Naive thymus-derived CD4-positive, alpha-beta T cell (primary cell): ENCODE data around the gene MARCHF11. TPM values are rescaled to one million over a fixed set of nuclear protein-coding genes. Genes with fewer than 3 reads are reported as not detected.
A peak's percentile ranks its signal among the peaks of the same experiment; 100 is the strongest.

ENCODE experiments used
- ATAC-seq: fragments of 150-1000 bp; cut with Tn5 transposase; 2 replicates; pipeline ENCODE4 v1.10.0; 2021; ENCODE audit warnings: mild to moderate bottlenecking, moderate library complexity
- CTCF ChIA-PET: fragments of 350-600 bp; sonication (Branson Sonifier 250); formaldehyde crosslinking; loops from one replicate; lab custom pipeline; 2021; ENCODE audit warnings: antibody characterized with exemption; lab: Charles Lee
- POLR2A ChIA-PET: fragments of 350-600 bp; sonication (Branson Sonifier 250); formaldehyde crosslinking; loops from one replicate; lab custom pipeline; 2021; ENCODE audit warnings: antibody characterized with exemption, inconsistent platforms; lab: Charles Lee
- DNase-seq, 9 donors: peaks; one replicate each; pipeline versions ENCODE4 v3.0.0 to v3.0.0-alpha.2; 2020 to 2022; ENCODE audit warnings: mixed read lengths in 1 of 9
- H3K27ac ChIP-seq: one replicate; pipeline ENCODE4 v1.7.0; 2013; ENCODE audit warnings: mild to moderate bottlenecking, low read depth, low read length, moderate library complexity
- H3K27me3 ChIP-seq, 2 donors: one replicate each; pipeline ENCODE4 v1.7.0; 2013; ENCODE audit warnings: low read length in 2 of 2, mild to moderate bottlenecking in 2 of 2, moderate library complexity in 2 of 2; ENCODE audit not compliant: control insufficient read depth in 2 of 2, insufficient read depth in 2 of 2
- H3K36me3 ChIP-seq, 3 experiments: 1 replicate in 2 of 3; 2 replicates in 1 of 3; pipeline ENCODE4 v1.7.0; 2013; ENCODE audit warnings: low read length in 3 of 3, mild to moderate bottlenecking in 3 of 3, moderate library complexity in 1 of 3; ENCODE audit not compliant: insufficient read depth in 3 of 3, control insufficient read depth in 2 of 3
- H3K4me1 ChIP-seq, 2 donors: one replicate each; pipeline ENCODE4 v1.7.0; 2013; ENCODE audit warnings: low read length in 2 of 2, mild to moderate bottlenecking in 2 of 2, moderate library complexity in 1 of 2; ENCODE audit not compliant: control insufficient read depth in 2 of 2, insufficient read depth in 2 of 2
- H3K4me3 ChIP-seq: 2 replicates; pipeline ENCODE4 v1.7.0; 2013; ENCODE audit warnings: mild to moderate bottlenecking, low read length
- H3K9me3 ChIP-seq, 3 experiments: 1 replicate in 2 of 3; 2 replicates in 1 of 3; pipeline ENCODE4 v1.7.0; 2013; ENCODE audit warnings: low read length in 3 of 3; ENCODE audit not compliant: control insufficient read depth in 2 of 3
- H3K27ac Mint-ChIP-seq, 9 donors: one replicate each; pipeline ENCODE4 v1.8.0; 2020 to 2022; ENCODE audit warnings: mixed read lengths in 9 of 9, mild to moderate bottlenecking in 8 of 9, moderate library complexity in 5 of 9, inconsistent platforms in 2 of 9
- H3K27me3 Mint-ChIP-seq, 5 donors: one replicate each; pipeline ENCODE4 v1.8.0; 2021 to 2022; ENCODE audit warnings: mixed read lengths in 5 of 5, mild to moderate bottlenecking in 1 of 5
- H3K36me3 Mint-ChIP-seq, 5 donors: one replicate each; pipeline ENCODE4 v1.8.0; 2020 to 2022; ENCODE audit warnings: mixed read lengths in 5 of 5, mild to moderate bottlenecking in 3 of 5, inconsistent platforms in 1 of 5
- H3K4me1 Mint-ChIP-seq, 7 donors: one replicate each; pipeline ENCODE4 v1.8.0; 2020 to 2022; ENCODE audit warnings: mixed read lengths in 7 of 7, mild to moderate bottlenecking in 3 of 7, inconsistent platforms in 1 of 7
- H3K4me3 Mint-ChIP-seq, 10 donors: one replicate each; pipeline ENCODE4 v1.8.0; 2020 to 2022; ENCODE audit warnings: mild to moderate bottlenecking in 10 of 10, mixed read lengths in 10 of 10, moderate library complexity in 6 of 10, inconsistent platforms in 2 of 10
- H3K9me3 Mint-ChIP-seq, 11 donors: one replicate each; pipeline ENCODE4 v1.8.0; 2020 to 2022; ENCODE audit warnings: mixed read lengths in 11 of 11, mild to moderate bottlenecking in 4 of 11, inconsistent platforms in 1 of 11, moderate library complexity in 1 of 11
- intact Hi-C, 2 donors: fragments of 100-400 bp; cut with micrococcal nuclease; formaldehyde crosslinking; loops; one replicate each; pipeline ENCODE4 v1.15.1; 2023
- polyA plus RNA-seq, 2 donors: library from polyadenylated mRNA; unstranded; fragments of 300-500 nt; fragmentation: Illumina TruSeq; gene quantifications; one replicate each; pipeline ENCODE4 v1.2.3, GENCODE V29; 2021
- total RNA-seq, 6 experiments: library from RNA in 5 of 6; stranded (reverse) in 5 of 6; gene quantifications; 1 replicate in 5 of 6; 2 replicates in 1 of 6; pipeline ENCODE4 v1.2.3 and lab custom pipeline; 2021 to 2026

MARCHF11 gene
- total and polyA plus RNA-seq, 7 experiments from 2014 or later, result not detected

DNA sequence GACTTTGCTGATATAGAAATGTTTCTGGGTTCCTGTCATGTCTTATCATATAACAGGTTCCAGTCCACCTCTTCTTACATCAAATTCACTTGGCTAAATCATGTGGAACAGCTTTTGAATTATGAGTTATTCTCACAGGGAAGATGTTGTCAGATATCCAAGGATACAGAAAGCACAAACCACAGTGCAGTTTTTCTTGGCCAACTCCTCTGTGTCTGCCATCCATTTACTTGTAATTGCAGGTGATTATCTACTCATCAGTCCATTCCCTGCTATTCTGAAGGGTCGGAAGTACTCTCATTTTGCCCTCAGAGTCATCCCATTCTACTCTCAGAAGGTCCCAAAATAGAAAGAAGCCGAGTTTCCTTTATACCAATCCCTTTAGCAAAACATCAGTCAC is 10.0 kb downstream of the MARCHF11 start:
- Mint-ChIP-seq H3K36me3 (no peaks in the 10 kb centered on the region), H3K4me3 (no peak overlapping the region), H3K27ac (no peak overlapping the region), H3K9me3 (peaks cover 0 to 13% (median 1%) of the 10 kb centered on the region in 11 donors), H3K4me1 (no peaks in the 10 kb centered on the region), H3K27me3 (peaks cover 0 to 41% (median 22%) of the 10 kb centered on the region in 5 donors)
- intact Hi-C loops, result loop anchor here in 1 of 2 donors (10.0 kb wide), 1 partner anchor 1025 kb away; no protein-coding TSS in a partner anchor
- H3K4me3 ChIP-seq, result no peak overlapping the region
- H3K4me1 ChIP-seq, result no peaks in the 10 kb centered on the region
- ChIA-PET POLR2A (no interaction called here), CTCF (no interaction called here)
- no peak overlapping the region for H3K27ac ChIP-seq
- no peaks in the 10 kb centered on the region for H3K27me3 ChIP-seq
- H3K9me3 ChIP-seq, result no peaks in the 10 kb centered on the region
- DNase-seq (no peak), ATAC-seq (no peak)
- H3K36me3 ChIP-seq, result no peaks in the 10 kb centered on the region

DNA sequence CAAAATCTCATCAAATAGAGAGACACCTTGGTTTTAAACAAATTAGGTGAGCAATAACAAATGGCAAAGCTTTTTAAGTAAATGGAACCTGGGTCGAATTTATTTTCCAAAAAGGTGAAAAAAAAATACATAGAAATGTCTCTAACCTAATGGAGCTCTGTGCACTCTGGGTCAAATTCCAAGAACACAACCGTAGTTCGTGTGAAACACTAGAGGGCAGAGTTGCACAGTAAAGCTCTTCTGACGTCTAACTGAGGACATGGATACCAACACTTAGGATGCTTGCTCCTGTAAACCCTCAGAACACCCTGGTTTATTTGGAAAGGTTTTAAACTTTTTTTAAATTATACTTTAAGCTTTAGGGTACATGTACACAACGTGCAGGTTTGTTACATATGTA is 18.9 kb downstream of the MARCHF11 start:
- peaks cover 0 to 1% (median 0%) of the 10 kb centered on the region in 11 donors for H3K9me3 Mint-ChIP-seq
- H3K4me3 ChIP-seq, result no peak overlapping the region
- no peaks in the 10 kb centered on the region for H3K27me3 ChIP-seq
- DNase-seq, result peak in 4 of 9 donors; percentile 2 to 11 (median 3)
- CTCF ChIA-PET, result interaction anchor here (0.6 to 1.6 kb wide), 6 partner anchors 295 to 506 kb away, joined by 3 to 9 read pairs (median 3); no protein-coding TSS in a partner anchor
- POLR2A ChIA-PET, result no interaction called here
- H3K4me1 Mint-ChIP-seq, result no peaks in the 10 kb centered on the region
- intact Hi-C loops, result loop anchor here (1.0 to 10.0 kb wide), 2 partner anchors 296 to 1034 kb away; no protein-coding TSS in a partner anchor
- no peak overlapping the region for H3K27ac ChIP-seq
- H3K36me3 Mint-ChIP-seq, result no peaks in the 10 kb centered on the region
- no peaks in the 10 kb centered on the region for H3K9me3 ChIP-seq
- ATAC-seq, result no peak
- no peak overlapping the region for H3K27ac Mint-ChIP-seq
- H3K36me3 ChIP-seq, result no peaks in the 10 kb centered on the region
- H3K4me1 ChIP-seq, result no peaks in the 10 kb centered on the region
- peaks cover 0 to 13% (median 6%) of the 10 kb centered on the region in 5 donors for H3K27me3 Mint-ChIP-seq
- no peak overlapping the region for H3K4me3 Mint-ChIP-seq

DNA sequence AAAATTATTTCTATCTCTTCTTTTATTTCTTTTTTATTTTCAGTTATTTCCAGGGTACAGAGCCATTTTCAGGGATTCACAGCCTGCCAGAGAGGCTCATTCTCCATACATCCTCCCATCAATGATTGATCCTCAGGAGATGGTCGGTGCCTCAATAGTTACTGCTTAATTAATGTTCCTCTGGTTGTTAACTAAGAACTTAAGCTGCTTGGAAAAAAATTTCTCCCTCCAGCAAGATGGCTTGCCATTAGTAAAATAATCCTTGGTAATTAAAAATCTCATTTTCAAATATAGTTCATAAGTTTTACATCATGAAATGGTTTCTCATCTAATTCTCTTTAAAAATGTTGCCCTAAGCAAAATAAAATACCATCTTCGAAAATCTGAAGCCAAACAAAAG is 20.0 kb downstream of the MARCHF11 start:
- Mint-ChIP-seq H3K4me1 (no peaks in the 10 kb centered on the region), H3K9me3 (peaks cover 0 to 1% (median 0%) of the 10 kb centered on the region in 11 donors), H3K27ac (no peak overlapping the region), H3K4me3 (no peak overlapping the region), H3K36me3 (no peaks in the 10 kb centered on the region), H3K27me3 (peaks cover 0 to 5% (median 0%) of the 10 kb centered on the region in 5 donors)
- POLR2A ChIA-PET, result no interaction called here
- Histone ChIP-seq H3K27me3 (no peaks in the 10 kb centered on the region), H3K9me3 (no peaks in the 10 kb centered on the region), H3K27ac (no peak overlapping the region), H3K4me3 (no peak overlapping the region), H3K4me1 (no peaks in the 10 kb centered on the region), H3K36me3 (no peaks in the 10 kb centered on the region)
- ATAC-seq (no peak), DNase-seq (no peak)
- CTCF ChIA-PET, result no interaction called here
- intact Hi-C loops, result loop anchor here (1.0 to 10.0 kb wide), 2 partner anchors 297 to 1035 kb away; no protein-coding TSS in a partner anchor

DNA sequence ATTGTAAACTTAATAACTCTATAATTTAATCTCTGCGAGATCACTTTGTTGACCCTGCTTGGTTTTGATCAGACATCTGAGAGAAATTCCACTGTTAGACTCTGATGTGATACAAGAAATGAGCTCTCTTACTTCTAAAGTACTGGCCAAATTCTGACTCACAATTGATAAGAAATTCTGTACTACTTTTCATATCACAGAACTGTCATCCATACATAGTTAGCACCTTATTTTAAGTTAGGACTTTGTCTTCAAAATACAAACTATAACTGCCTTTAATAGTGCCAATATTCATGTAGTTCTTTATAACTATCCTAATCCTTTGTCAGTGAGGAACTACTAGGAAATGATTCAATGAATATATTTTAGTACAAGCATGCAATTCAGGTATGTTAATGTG is 23.4 kb downstream of the MARCHF11 start:
- DNase-seq, result no peak
- H3K27me3 ChIP-seq, result no peaks in the 10 kb centered on the region
- peaks cover 0 to 7% (median 3%) of the 10 kb centered on the region in 5 donors for H3K27me3 Mint-ChIP-seq
- no peak overlapping the region for H3K27ac ChIP-seq
- ATAC-seq, result no peak
- H3K36me3 Mint-ChIP-seq, result no peaks in the 10 kb centered on the region
- H3K9me3 Mint-ChIP-seq, result peaks cover 0 to 4% (median 0%) of the 10 kb centered on the region in 11 donors
- H3K4me1 Mint-ChIP-seq, result no peaks in the 10 kb centered on the region
- H3K27ac Mint-ChIP-seq, result no peak overlapping the region
- no peak overlapping the region for H3K4me3 Mint-ChIP-seq
- intact Hi-C loops, result no loop called here
- CTCF ChIA-PET, result no interaction called here
- H3K4me1 ChIP-seq, result no peaks in the 10 kb centered on the region
- H3K36me3 ChIP-seq, result no peaks in the 10 kb centered on the region
- no peak overlapping the region for H3K4me3 ChIP-seq
- POLR2A ChIA-PET, result no interaction called here
- no peaks in the 10 kb centered on the region for H3K9me3 ChIP-seq

DNA sequence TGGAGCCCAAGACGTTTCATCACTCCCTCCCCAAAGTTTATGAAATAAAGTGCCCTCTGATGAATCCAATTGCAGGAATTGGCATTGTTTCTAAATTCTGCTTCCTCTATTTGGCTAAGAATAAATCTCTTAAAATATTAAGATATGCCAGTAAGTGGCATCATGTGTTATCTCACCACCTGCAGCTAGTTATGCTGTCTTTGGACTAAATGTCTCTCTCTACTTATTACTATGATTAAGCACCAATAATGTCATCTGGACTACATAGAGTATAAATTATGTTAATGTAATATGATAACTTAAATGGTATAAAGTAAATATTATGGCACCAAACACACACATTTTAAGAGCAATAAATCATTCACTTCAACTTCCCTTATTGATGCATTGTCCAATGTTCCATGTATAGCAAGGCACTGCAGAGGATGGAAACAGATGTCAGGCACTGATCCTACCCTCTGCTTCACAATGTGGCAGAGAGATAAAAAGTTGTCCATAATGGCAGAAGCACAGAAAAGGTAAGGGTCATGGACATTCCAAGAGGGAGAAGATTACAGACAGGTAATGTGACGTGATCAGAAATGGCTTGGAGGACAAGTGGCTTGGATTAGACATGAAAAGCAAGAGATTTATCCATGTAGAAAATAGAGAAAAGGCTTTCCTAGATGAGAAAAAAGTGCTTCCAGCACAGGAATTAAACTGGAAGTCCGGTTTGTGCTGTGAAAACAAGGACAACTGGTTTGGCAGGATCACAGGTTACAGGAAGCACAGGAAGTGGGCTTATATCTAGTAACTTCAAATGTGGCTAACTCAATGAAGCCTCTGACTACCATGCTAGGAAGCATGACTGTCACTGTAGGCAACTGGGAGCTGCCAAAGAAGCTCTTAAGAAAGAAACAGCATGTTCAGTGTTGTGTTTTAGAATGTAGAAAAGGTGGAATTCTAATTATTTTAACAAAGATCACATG is 26.7 kb downstream of the MARCHF11 start:
- Histone ChIP-seq H3K4me3 (no peak overlapping the region), H3K27ac (no peak overlapping the region), H3K27me3 (no peaks in the 10 kb centered on the region), H3K9me3 (no peaks in the 10 kb centered on the region), H3K36me3 (no peaks in the 10 kb centered on the region), H3K4me1 (no peaks in the 10 kb centered on the region)
- DNase-seq (no peak), ATAC-seq (no peak)
- ChIA-PET CTCF (no interaction called here), POLR2A (no interaction called here)
- H3K27me3 Mint-ChIP-seq, result peaks cover 0 to 19% (median 3%) of the 10 kb centered on the region in 5 donors
- no peaks in the 10 kb centered on the region for H3K4me1 Mint-ChIP-seq
- H3K36me3 Mint-ChIP-seq, result no peaks in the 10 kb centered on the region
- no peak overlapping the region for H3K4me3 Mint-ChIP-seq
- peaks cover 0 to 10% (median 0%) of the 10 kb centered on the region in 11 donors for H3K9me3 Mint-ChIP-seq
- intact Hi-C loops, result no loop called here
- no peak overlapping the region for H3K27ac Mint-ChIP-seq

DNA sequence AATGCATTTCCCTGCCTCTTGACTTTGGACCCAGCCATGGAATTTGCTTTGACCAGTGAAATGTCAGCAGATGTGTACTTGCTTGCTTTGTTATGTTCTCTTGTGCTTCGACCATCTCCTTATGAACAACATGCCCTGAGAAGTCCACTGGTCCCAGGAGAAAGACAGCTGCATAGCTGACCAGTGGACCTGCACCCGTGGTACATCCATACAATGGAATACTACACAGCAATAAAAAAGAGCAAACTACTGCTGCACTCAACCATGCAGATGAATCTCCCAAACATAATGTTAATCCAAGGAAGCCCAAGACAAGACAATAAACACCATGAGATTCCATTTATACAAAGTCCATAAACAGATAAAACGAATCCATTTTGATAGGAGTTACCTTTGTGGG is 30.0 kb downstream of the MARCHF11 start:
- Mint-ChIP-seq H3K9me3 (peaks cover 0 to 14% (median 3%) of the 10 kb centered on the region in 11 donors), H3K27me3 (peaks cover 0 to 26% (median 6%) of the 10 kb centered on the region in 5 donors), H3K36me3 (peaks cover 0 to 2% (median 0%) of the 10 kb centered on the region in 5 donors), H3K4me3 (no peak overlapping the region), H3K4me1 (no peaks in the 10 kb centered on the region), H3K27ac (no peak overlapping the region)
- Histone ChIP-seq H3K4me3 (no peak overlapping the region), H3K36me3 (no peaks in the 10 kb centered on the region), H3K27ac (no peak overlapping the region), H3K27me3 (no peaks in the 10 kb centered on the region), H3K9me3 (no peaks in the 10 kb centered on the region), H3K4me1 (no peaks in the 10 kb centered on the region)
- DNase-seq (no peak), ATAC-seq (no peak)
- ChIA-PET POLR2A (no interaction called here), CTCF (no interaction called here)
- intact Hi-C loops, result no loop called here
